AG09309 (cell line): ENCODE data around the gene GNB1.

Experiments
- DNase-seq: peaks from one replicate; pipeline ENCODE4 v3.0.0-alpha.2; 2010; ENCODE audit warnings: low read depth
- H3K4me3 ChIP-seq: 2 replicates; pipeline ENCODE4 v1.5.1; 2011; ENCODE audit warnings: mild to moderate bottlenecking, low read depth, low read length, moderate library complexity; ENCODE audit not compliant: control insufficient read depth
- CTCF ChIP-seq: IDR thresholded peaks from 2 replicates; pipeline ENCODE4 v1.5.1; 2011; ENCODE audit warnings: mild to moderate bottlenecking, low read depth, low read length, inconsistent platforms; ENCODE audit not compliant: insufficient read depth, control insufficient read depth; ENCODE audit errors: missing control alignments

Gene GNB1

GRCh38 chr1:1893997-1894353, 3.1 kb upstream of the GNB1 start:
- no peak overlapping the region for H3K4me3 ChIP-seq
- TF ChIP-seq CTCF = no peak
- DNase-seq = no peak

- TF ChIP-seq CTCF = no peak
- DNase-seq = no peak
- H3K4me3 ChIP-seq = no peak overlapping the region
These were observed 2.6 kb upstream of the GNB1 start for GRCh38 chr1:1893291-1893985.

GRCh38 chr1:1892763-1893120, 1.9 kb upstream of the GNB1 start:
- no peak for DNase-seq
- no peak for TF ChIP-seq CTCF
- no peak overlapping the region for H3K4me3 ChIP-seq

- TF ChIP-seq CTCF = no peak
- DNase-seq = no peak
- H3K4me3 ChIP-seq = peak overlapping the region; percentile 69
These were observed 1.3 kb upstream of the GNB1 start for GRCh38 chr1:1892079-1892762.

GRCh38 chr1:1891349-1892078, 627 bp upstream of the GNB1 start:
- no peak for DNase-seq
- peak overlapping the region; percentile 69 for H3K4me3 ChIP-seq
- no peak for TF ChIP-seq CTCF

- no peak for DNase-seq
- peak overlapping the region; percentile 69 for H3K4me3 ChIP-seq
- TF ChIP-seq CTCF = no peak
These were observed 911 bp downstream of the GNB1 start for GRCh38 chr1:1889847-1890505.
